H4 (cell line): ENCODE data around the gene ESR1. TPM values are rescaled to one million over a fixed set of nuclear protein-coding genes. Genes with fewer than 3 reads are reported as not detected.
"Not testable (repeated sequence)": the region's sequence is repeated elsewhere in the genome, so short reads cannot be mapped to it uniquely, and the experiment has no call there.

Experiments used
- DNase-seq: peaks from one replicate; pipeline ENCODE4 v3.0.0-alpha.2; 2015; ENCODE audit warnings: low spot score
- total RNA-seq: library from RNA; depleted of rRNA; stranded (reverse); fragments of >200 nt; shearing (Covaris generic); gene quantifications from 2 replicates; pipeline ENCODE4 v1.2.3, GENCODE V29; 2014

The ESR1 gene
- total RNA-seq, 1 experiment from 2014 or later: not detected

DNA sequence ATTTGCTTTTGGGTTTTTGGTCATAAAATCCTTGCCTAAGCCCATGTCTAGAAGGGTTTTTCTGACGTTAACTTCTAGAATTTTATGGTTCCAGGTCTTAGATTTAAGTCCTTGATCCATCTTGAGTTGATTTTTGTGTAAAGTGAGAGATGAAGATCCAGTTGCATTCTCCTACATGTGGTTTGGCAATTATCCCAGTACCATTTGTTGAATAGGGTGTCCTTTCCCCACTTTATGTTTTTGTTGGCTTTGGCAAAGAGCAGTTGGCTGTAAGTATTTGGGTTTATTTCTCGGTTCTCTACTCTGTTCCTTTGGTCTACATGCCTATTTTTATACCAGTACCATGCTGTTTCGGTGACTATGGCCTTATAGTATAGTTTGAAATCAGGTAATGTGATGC is 86.9 kb downstream of the ESR1 start:
- DNase-seq: not testable (repeated sequence)

DNA sequence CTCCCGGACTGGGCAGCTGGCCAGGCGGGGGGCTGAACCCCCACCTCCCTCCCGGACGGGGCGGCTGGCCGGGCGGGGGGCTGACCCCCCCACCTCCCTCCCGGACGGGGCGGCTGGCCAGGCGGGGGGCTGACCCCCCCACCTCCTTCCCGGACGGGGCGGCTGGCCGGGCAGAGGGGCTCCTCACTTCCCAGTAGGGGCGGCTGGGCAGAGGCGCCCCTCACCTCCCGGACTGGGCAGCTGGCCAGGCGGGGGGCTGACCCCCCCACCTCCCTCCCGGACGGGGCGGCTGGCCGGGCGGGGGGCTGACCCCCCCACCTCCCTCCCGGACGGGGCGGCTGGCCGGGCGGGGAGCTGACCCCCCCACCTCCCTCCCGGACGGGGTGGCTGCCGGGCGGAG is 91.7 kb downstream of the ESR1 start:
- not testable (repeated sequence) for DNase-seq

DNA sequence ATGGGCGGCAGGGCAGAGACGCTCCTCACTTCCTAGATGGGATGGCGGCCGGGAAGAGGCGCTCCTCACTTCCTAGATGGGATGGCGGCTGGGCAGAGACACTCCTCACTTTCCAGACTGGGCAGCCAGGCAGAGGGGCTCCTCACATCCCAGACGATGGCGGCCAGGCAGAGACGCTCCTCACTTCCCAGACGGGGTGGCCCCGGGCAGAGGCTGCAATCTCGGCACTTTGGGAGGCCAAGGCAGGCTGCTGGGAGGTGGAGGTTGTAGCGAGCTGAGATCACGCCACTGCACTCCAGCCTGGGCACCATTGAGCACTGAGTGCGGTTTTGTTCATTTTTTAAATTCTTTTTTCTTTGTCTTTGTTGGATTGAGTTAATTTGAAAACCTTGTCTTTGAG is 92.3 kb downstream of the ESR1 start:
- DNase-seq: not testable (repeated sequence)

DNA sequence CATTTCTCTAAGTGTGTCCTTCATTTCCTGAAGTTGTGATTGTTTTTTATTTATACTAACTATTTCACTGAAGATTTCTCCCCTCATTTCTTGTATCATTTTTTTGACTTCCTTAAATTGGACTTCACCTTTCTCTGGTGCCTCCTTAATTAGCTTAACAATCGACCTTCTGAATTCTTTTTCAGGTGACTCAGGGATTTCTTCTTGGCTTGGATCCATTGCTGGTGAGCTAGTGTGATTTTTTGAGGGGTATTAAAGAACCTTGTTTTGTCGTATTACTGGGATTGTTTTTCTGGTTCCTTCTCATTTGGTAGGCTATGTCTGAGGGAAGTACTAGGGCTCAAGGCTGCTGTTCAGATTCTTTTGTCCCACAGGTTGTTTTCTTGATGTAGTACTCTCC is 92.8 kb downstream of the ESR1 start:
- DNase-seq: no peak

DNA sequence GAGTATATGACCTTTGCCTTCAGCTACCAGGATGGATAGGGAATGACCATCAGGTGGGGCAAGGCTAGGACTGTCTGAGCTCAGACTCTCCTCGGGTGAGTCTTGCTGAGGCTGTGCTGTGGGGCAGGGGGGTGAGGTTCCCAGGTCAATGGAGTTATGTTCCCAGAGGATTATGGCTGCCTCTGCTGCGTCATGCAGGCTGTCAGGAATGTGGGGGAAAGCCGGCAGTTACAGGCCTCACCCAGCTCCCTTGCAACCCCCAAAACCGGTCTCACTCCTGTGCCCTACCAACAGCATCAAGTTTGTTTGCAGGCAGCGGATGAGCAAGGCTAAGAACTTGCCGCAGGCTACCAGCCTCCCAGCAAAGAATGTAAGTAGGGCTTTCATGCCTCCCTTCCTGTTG is 93.5 kb downstream of the ESR1 start:
- no peak for DNase-seq

DNA sequence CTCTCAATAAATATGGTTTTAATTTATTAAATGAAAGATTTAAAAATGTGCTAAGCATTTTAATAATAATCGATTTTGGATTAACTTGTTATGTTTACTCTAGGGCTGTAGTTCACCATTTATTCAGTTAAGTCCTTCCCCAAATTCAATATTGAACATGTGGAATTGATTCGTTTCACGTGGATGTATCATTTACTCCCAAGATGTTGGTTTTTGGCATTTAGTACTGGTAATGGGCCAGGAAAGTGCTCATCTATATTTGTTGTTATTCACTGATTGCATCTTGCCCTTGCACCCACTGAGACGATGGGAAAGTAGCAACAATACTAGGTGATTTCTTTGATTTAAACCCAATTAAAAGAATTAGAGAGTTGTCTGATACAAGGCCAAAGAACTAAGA is 97.1 kb downstream of the ESR1 start:
- no peak for DNase-seq

DNA sequence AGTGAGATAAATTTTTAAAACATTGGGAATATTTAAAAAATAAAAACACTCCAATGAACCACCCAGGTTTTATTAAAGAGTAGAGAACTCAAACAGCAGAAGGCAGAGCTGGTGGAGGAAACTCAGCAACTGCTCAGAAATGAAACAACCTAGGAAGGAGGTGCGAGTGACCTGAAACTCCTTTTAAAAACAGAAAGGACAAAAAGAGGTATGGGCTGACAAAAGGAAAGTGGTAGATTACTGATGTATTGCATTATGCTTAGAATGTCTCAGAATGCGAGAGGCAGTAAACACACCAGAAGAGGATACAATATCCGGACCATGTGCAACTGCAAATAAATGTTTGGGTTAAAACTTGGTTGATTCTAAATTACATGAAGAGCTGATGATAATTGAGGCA is 97.6 kb downstream of the ESR1 start:
- no peak for DNase-seq

DNA sequence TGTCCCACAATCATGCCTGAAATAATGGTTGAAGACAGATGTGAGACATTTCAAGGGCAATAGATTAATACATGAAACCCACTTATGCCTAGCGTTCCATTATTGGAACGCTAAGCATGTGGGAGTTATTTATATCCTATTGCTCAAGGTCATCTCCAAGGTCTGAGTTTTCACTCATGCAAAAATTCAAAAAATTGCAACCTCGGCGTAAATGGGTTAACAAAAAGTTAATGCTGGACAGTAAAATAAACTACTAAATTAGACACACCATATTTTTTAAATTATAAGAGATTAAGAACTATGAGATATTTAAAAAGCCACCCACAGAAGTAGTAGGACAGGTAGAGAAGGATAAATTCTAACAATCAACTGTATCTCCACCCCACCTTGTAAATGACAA is 98.4 kb downstream of the ESR1 start:
- DNase-seq: no peak

DNA sequence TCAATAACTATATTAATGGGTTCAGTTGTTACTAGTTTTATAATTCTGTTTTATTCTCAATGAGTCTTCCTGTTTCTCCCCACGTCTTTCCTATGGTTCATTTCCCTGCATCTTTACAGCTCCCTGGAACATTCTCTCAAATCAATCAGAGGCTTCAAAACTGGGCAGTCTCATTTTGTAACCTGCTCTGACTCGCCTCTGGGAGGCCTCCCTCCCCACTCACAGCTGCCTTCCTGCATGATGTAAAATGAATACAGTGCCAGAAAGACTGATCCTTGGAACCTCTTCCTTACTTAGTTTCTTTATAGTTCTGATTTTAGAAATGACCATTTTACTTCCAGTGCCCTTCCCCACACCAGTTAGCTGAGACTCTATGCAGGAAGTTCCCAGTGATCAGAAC is 103.9 kb downstream of the ESR1 start:
- no peak for DNase-seq

DNA sequence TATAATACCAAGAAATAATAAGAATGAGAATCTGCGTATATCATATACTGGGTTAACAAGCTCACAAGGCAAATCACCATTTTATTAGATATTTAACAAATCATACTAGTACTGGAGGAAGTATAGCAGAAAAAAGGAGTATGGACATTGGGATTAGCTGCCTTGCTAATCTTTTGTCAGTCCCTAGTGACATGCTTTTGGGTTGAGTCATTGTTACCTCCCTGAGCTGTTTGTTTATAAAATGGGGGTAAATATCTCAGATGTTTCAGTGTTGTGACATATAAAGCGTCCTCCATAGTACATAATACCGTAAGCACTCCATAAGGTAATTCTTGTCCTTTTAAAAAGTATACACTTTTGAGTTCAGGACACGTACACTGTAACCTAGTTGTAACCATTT is 107.0 kb downstream of the ESR1 start:
- DNase-seq: peak; percentile 34

DNA sequence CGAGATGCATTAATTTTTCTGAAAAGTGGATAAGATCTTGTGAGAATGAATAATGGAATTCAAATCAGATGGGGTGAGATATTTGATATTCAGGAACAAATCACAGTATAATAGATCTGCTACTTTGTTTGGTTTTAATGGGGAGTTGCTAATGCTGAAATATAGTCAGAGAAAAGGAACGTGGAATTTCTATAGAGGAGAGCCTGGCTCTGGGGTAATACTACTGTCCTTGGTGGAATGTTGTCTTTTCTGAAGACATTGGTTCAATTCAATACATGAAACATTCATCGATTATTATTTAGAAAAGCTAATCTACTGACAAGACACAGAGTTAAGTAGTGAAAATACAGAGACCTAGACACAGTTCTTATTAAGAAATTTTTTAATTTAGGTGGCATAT is 108.6 kb downstream of the ESR1 start:
- DNase-seq: no peak

DNA sequence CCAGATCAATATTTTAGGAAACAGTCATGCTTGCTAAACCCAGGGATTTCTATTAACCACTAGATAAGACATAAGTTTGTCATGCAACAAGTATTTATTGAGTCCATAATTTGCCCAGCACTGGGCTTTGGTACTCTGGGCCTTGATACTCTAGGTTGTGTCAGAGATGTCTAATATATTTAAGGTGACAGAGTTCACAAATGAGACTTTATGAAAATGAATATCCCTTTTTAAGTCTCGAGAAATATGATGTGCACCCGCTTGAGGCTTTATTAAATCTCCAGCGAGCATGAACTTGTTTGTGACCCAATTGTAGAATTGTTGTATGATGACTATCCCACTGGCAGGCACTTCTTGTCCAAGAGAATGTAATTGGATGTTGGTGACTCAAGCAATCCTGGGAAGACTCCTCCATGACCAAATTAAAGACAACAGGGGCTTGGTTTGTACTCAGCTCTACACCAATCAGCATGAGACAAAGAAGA is 109.2 kb downstream of the ESR1 start:
- DNase-seq: peak; percentile 7

DNA sequence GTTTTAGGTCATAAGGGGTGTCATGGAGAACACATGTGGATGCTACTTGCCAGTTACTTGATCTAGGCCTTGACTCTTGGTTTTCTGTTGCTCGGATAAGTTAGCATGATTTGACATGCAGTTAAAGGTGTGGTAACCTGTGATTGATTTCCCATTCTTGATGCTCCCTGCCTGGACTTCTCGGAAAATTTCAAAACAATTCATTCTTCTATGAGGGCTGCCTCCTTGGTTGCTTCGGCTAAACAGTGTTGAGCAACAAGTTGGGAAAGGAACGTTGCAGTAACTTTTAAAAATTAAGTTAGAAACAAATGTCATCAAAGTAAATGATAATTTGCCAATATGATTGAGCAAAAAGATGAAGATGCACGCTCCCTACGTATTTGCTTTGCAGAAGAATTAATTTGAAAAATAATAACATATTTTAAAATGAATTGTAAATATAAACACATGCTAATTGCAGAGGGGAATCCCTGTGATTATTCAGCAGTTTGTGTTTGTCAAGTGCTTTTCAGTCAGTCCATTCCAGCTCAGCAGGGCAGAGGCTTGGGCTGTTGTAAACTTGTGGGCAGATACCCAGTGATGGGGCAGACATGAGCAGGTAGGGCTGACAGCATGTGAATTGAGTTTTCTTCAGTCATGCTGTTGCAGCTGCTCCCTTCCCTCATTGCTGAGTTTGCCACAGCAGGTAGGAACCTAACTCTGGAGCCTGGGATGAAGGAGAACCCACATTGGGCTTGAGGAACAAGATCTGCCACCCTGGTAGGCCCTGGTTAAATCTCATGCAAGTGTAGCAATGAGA is 110.2 kb downstream of the ESR1 start:
- no peak for DNase-seq

DNA sequence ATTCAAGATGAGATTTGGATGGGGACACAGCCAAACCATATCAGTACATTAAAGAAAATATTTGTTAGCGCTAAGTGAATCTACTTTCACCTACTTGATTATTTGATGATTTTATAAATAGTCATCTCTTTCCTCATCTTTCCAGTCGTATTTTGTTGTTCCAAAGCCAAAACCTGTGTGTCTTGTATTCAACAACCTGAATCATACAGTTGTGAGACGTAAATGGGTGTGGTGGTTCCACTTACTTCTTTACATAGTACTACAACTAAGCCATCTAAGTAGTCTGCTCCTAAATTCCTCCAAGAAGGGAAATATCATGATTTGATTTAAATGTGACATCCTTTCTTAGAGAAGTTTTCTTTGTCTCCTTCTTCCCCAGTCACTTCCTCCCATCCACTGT is 132.8 kb downstream of the ESR1 start:
- no peak for DNase-seq

DNA sequence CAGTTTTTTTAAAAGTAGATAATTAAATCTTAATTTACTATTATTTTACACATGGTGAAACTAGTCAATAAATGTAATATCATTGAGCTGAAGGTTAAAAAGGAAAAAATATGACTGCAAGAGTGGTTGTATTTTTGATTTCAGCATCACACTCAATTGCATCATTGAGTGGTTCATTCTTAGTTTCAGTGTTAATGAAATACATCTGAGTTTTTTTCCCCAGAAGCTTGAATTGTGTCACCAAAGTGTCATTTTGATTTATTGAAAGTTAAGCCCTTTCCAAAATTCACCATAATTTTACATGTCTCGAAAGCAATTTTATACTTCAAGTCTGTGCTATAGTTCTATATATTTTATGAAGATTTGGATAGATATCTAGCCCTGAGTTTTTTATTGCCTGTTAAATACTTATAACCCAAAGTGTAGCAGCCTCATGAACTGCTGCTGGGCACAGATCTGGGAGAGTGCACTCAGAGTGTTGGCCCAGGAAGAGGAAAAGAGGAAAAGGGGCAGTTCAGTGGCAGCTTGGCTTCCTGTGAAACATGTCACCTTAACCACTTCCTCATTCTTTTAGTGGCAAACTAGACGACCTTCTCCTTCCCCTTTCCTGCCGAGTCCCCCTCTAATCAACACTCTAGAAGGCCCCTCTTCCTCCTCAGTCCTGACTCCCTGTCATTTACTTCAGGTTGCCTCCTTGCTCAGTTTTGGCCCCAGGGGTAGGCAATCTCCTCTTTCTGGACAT is 140.7 kb downstream of the ESR1 start:
- DNase-seq: no peak

DNA sequence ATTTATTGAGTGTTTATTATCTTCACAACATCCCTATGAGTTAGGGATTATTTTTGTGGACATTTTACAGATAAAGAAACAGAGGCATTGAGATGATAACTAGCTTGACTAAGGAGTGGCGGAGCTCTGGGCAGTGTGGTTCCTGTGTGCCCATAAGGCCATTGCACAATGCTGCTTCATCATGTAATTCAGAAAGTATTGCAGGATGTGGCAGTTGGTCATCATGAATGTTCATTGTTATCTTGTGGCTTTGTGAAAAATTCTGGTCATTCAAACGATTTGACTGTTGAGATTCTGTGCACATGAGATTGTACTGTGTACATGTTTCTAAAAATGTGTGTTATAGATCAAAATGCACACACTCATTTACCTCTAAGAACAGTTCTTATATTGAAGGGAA is 150.8 kb downstream of the ESR1 start:
- no peak for DNase-seq

DNA sequence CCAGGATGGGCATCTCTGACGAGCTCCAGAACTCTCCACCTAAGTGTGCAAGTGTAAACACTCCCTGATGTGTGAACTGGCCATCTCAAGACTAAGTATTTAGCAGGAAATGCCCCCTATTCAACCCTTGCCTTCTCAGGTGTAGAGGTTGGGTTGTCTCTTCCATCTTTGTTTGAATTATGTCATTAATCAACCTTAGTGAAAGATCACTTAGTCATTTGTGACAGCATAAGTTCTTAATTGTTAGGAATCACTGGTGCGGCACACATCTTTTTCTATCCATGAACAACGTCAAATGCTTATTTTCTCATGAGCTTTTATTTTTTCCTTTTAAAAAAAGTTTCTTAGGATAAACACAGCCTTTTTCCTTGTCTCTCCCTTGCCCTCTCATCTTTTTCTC is 151.6 kb downstream of the ESR1 start:
- no peak for DNase-seq

DNA sequence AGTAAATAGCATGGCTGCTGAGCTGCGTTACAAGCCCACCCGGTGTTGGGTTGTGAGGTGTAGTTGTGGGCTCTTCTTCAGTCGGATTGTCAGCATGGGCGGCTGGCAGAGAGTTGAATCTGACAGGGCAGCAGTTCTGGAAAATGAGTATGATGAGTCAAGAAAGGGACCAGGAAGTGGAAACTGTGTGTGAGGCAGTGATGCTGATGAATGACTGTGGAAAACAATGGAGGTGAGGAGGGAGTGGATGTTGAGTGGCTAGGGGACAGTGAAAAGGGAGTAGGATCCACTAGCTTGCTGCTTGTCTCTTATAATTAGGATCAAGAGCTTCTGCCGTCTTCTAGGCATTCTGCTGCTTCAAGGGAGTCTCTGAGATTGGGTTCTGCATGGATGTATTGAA is 154.3 kb downstream of the ESR1 start:
- DNase-seq: no peak

DNA sequence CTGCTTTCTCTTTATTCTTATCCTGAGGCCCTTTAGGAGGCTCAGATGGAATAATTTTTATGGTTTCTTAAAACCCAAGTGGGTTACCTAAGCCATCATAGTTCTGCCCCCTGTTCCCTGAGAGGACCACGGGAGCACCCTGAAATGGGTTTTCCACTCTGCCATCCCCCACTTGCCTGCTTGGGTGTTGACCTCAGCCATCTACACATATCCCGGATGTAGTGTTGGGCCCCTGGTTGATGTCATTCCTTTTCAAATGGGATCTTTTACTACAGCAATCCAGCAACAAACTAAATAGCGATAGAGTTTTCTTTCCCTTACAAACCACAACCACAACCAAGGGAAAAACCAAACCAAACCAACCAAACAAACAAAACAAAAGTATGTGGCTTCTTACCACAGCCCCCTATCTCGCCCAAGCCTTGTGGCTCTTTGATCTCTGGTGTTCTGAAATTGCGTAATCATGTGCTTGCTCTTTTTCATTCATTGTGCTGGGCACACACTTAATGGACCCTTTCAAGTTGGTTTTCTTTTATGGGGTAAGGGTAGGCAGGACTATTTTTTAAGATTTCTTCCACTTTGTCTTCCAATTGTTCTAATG is 154.9 kb downstream of the ESR1 start:
- peak; percentile 66 for DNase-seq

DNA sequence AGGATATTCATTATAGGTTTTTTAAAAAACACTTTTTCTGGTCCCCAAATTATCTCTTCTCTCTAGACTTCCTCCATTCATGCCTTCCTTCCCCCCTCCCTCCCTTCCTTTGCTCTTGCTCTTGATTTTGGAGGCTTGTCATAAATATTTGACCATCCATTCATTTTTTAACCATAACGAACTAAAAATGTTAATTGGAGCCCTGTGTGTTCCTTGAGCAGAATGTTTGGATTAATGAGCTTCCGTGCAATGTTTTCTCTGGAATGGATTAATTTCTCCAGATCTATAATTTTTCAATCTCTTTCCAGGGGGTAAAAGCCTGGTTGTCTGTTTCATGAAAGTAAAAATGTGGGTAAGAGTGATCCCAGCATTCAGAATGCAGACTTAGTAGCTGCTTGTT is 155.5 kb downstream of the ESR1 start:
- DNase-seq: no peak

DNA sequence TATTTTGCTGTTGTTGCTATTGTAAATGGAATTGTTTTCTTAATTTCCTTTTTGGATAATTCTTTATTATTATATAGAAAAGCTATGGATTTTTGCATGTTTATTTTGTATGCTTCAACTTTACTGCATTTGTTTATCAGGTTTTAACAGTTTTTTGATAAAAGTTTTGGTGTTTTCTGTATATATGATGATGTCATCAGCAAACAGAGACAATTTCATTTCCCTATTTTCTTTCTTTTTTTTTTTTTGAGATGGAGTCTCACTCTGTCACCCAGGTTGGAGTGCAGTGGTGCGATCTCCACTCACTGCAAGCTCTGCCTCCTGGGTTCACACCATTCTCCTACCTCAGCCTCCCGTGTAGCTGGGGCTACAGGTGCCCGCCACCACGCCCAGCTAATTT is 156.9 kb downstream of the ESR1 start:
- DNase-seq: not testable (repeated sequence)

DNA sequence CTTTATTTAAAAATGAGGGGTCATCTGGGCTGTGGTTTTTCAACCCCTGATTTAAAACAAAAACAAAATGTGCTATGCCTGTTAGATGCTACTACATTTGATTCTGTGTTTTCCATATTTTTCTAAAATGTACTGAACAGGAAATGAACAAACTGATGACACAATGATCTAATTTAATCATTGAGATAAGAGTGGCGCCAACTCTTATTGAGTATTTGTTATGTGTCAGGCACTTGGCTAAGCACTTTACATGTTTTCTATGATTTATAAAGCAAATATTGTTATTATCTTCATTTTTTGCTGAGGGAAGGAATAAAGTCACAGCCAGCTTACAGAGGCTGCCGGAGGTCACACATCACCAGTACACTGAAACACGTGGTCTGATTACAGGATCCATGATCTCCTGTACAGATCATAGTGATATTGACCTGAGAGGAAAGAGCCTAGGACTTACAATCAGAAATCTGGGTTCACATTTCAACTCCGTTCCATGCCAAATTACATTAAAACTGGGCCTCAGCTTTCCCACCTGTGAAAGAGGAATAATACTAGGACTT is 166.7 kb downstream of the ESR1 start:
- no peak for DNase-seq

DNA sequence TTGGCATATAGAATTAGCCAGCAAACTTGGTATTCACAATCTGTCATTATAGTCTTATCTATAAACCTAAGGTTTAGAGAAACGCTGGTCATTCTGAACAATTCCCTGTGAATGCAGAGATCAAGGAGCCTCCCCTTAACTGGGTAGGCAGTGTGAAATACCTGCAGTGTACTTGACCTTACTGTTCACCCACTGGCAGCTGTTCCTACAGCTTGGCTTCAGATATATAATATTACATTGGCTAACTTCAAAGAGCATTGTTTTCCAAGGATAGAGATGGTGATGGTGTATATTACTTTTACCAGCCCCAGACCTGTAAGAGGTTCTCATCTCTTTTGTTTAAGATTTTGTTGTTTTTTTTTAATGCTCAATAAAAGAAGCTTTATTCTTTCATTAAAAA is 168.3 kb downstream of the ESR1 start:
- DNase-seq: no peak
